Myocyte (in vitro differentiated cells): ENCODE results near the gene GSS. TPM values are rescaled to one million over a fixed set of nuclear protein-coding genes. Genes with fewer than 3 reads are reported as not detected.

ENCODE experiments used
- DNase-seq: peaks from one replicate; pipeline ENCODE4 v3.0.0-alpha.2; 2012; ENCODE audit warnings: low read depth
- polyA plus RNA-seq: library from polyadenylated mRNA; unstranded; fragments of >200 nt; gene quantifications from one replicate; pipeline ENCODE4 v1.2.1, GENCODE V29; 2012; ENCODE audit warnings: missing spikeins
- total RNA-seq: library from RNA; depleted of rRNA; stranded (reverse); fragments of >200 nt; gene quantifications from 2 replicates; pipeline ENCODE4 v1.2.3, GENCODE V29; 2014

GSS gene
- 79.3 and 83.7 TPM in 2 replicates for total RNA-seq
- polyA plus RNA-seq: 60.8 TPM

DNA sequence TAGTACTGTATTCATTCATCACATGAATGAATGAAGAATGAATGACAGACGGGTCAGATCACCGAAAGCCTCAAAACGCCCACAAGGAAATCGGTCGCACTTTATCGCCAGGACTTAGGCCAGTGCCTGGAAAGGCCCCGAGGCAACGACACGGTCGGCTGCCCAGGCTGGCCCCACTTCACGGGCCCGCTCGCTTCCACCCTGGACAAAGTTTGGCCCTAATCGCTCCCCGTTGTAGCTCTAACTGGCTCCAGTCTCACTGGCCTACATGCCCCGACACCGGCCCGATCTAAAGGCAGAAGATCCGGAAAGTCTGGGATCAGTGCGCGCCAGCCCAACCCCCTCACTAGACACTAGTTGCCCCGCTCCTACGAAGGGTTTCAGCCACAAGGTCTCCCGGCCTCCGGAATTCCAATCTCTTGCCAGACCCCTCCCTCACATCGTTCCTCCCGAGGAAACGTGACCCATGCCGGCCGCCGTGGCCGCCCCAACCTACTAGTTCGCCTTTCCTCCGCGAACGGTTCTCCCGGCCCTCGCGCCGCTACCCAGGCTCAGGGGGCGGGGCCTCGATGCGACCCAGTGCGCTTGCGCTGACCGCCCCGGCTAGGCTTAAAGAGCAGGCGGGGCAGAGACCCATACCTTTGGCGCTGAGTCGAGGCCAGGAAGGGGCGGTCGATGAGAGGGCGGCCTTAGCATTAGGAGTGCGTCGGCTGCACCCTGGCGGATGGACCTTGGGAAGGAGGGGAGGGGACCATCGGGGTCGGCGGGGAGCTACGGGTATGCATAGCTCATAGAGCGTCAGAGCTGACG lies at the start of gene GSS, which contains the start of gene MYH7B:
TSS of gene GSS (minus strand) at position 576 of the 810 bp plus-strand sequence. CDS start 3,954 bp downstream, outside the sequence.
TSS of gene MYH7B (plus strand) at position 638 of the 810 bp plus-strand sequence. CDS start 22,138 bp downstream, outside the sequence.
- peak; percentile 97 for DNase-seq

DNA sequence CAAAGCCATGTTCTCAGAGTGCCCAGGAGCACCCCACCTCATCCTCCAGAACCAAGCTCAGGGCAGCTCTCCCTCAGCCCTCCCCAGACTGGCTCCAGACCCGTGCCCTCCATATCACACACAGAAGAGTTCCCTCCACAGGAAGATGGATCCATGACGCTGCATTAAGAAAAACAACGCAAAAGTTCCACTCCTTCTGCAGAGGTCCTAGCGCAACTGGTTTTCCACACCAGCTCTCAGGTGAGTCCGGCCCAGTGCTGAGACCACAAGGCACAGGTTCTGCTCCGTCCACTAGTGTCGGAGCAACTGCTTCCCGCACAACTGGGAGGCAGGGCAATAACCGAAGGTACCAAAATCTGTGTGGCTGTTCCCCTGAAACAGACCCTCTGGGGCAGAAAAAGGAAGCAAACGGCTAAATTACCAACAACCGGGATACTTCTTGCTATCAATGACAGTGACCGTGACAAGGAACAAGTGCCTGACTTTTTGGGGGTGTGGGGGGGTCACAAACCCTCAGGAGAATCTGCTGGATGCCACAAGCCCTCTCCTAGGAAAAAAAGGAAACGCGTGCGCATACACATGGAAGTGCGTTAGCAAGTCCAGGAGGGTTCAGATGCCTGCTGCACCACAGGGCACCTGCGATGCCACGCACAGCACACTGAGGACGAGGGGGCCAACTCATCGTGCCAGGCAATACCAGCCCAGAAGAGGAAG lies 49.3 kb upstream of the GSS start:
- DNase-seq: no peak

- DNase-seq: no peak
Observed at GRCh38 chr20:35004051-35004725, 48.6 kb upstream of the GSS start.

- no peak for DNase-seq
Observed at GRCh38 chr20:35003211-35004031, 47.8 kb upstream of the GSS start.

GRCh38 chr20:35002426-35003210 lies 47.0 kb upstream of the GSS start:
- DNase-seq: no peak

DNA sequence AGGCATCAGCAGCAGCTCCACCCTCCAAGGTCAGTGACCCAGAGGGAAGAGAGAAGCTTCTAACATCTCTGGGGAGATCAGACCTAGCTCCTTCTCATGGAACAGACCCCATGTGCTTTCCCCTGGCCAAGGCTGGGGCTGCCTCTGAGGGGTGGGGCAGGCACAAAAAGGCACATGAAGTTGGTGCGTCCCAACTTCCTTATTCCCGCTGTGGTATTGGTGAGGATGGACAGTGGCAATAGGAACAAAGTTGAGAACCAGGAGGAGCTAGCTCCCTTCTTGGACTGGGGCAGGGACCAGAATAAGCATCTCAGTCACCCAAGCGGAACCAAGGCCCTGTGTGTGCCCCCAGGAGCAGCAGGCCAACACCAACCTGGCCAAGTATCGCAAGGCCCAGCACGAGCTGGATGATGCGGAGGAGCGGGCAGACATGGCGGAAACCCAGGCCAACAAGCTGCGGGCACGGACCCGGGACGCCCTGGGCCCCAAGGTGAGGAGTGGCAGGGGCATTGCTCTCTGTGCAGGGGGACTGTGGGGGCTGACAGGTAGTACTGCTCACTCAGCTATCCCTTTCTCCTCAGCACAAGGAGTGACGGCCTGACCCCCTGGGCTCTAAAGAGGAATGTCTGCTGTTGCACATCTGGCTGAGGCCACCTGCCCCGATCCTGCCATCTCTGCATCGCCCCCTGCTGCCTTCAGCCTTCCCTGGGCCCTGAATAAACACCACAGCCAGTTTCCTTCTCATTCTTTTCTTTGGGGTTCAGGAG lies 46.2 kb upstream of the GSS start:
- no peak for DNase-seq

DNA sequence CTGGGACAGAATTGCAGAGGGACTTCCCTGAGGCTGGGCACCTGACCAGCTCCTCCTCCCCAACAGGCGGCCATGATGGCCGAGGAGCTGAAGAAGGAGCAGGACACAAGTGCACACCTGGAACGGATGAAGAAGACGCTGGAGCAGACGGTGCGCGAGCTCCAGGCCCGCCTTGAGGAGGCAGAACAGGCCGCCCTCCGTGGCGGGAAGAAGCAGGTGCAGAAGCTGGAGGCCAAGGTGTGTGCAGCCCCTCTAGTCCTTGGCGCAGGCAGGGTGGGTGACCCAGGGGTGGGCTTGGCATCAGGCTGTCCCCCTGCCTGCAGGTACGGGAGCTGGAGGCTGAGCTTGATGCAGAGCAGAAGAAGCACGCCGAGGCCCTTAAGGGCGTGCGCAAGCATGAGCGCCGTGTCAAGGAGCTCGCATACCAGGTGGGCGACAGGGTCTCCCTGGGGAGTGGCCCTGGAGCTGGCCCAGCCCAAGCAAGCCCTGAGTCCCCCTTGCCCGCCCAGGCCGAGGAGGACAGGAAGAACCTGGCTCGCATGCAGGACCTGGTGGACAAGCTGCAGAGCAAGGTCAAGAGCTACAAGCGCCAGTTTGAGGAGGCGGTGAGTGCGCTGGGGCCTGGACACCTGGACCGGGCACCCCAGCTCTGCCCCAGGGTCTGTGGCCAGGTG lies 45.5 kb upstream of the GSS start:
- no peak for DNase-seq

DNA sequence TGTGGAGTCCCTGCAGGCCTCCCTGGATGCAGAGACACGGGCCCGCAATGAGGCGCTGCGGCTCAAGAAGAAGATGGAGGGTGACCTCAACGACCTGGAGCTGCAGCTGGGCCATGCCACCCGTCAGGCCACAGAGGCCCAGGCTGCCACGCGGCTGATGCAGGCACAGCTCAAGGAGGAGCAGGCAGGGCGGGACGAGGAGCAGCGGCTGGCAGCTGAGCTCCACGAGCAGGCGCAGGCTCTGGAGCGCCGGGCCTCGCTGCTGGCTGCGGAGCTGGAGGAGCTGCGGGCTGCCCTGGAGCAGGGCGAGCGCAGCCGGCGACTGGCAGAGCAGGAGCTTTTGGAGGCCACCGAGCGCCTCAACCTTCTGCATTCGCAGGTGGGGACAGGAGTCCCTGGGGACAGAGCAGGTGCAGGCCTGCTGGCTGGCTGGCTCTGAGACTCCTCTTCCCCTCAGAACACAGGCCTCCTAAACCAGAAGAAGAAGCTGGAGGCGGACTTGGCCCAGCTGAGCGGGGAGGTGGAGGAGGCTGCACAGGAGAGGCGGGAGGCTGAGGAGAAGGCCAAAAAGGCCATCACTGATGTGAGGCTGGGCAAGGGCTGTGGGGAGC lies 44.8 kb upstream of the GSS start:
- no peak for DNase-seq

DNA sequence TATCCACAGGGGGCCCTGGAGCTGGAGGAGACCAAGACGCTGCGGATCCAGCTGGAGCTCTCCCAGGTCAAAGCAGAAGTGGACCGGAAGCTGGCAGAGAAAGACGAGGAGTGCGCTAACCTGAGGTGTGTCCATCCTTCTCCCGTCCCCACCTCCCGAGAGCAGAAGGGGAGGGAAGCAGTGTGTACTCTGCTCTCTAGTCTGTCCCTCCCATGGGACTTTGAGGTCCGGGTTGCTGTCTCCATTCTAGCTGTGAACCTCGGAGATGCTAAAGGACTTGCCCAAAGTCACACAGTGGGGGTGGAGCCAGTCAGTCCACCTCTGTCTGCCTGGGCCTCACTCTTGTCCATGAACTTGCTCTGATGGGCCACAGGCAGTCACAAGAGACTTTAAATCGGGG lies 44.2 kb upstream of the GSS start:
- no peak for DNase-seq

DNA sequence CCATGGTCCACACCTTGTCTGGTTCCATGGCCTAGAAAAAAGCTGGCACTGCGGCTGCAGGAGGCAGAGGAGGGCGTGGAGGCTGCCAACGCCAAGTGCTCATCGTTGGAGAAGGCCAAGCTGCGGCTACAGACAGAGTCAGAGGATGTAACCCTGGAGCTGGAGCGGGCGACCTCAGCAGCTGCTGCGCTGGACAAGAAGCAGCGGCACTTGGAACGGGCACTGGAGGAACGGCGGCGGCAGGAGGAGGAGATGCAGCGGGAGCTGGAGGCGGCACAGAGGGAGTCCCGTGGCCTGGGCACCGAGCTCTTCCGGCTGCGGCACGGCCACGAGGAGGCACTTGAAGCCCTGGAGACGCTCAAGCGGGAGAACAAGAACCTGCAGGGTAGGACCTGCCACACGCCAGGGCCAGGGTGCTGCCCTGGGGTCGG lies 43.4 kb upstream of the GSS start:
- no peak for DNase-seq

GRCh38 chr20:34998331-34998950 lies 42.8 kb upstream of the GSS start:
- DNase-seq: no peak

DNA sequence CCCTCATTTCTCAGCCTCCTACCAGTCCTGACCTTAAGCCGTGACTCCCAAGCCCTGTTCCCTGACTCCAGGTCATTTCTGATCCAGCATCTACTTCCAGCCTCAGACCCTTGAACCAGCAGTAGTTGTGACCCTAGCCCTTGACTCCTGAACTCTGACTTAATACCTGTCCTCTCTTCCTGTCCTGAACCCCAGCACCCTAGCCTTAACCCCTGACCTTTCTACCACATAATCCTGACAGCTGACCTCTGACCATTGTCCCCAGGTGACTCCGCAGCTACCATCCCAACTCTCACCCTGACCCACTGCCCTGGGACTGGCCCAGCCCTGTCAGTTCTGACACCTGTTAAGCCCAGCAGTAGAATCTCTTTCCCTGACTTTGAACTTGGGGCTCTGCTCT lies 42.2 kb upstream of the GSS start:
- DNase-seq: no peak

GRCh38 chr20:34997131-34997561 lies 41.5 kb upstream of the GSS start:
- no peak for DNase-seq

DNA sequence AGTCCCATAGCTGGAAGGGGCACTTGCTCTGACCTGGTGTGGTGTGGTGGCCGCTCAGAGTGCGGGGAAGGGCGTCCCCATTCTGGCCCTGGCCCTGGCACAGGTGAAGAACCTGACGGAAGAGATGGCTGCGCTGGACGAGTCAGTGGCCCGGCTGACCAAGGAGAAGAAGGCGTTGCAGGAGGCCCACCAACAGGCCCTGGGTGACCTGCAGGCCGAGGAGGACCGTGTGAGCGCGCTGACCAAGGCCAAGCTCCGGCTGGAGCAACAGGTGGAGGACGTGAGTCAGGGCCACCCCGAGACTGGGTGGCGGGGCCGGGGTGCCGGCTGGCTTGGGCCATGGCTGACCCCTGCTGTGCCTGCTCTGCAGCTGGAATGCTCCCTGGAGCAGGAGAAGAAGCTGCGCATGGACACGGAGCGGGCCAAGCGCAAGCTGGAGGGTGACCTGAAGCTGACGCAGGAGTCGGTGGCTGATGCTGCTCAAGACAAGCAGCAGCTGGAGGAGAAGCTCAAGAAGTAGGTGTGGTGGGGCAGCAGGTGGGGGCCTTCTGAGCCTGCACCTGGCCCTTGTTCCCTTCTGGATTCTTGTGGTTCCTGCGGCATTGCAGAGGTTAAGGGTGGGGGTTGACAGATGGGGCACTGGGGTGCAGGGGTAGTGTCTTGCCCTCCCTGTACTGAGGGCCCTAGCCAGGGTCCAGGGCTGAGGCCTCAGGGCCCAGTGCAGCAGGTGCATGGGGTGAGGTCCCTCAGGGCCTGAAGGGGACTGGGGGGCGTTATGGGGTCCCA lies 40.8 kb upstream of the GSS start:
- peak; percentile 41 for DNase-seq

DNA sequence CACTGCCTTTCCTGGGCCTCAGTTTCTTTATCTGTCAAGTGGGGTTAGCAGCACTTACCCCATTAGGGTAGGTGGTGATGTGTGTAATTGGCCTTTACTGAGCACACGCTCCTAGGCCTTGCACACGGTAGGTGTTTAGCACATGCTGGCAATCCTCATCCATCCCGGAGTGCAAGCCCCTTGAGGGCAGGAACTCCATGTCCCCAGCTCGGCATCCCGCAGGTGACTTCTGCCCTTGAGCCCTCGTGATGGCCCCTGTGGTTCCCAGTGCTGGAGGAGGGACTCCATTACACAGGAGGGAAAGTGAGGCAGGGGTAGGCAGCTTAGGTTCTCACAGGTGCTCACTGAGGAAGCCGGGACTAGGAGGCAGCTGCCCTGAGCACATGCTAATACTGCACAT lies 40.1 kb upstream of the GSS start:
- no peak for DNase-seq

- DNase-seq: no peak
Observed at GRCh38 chr20:34995192-34995591, 39.6 kb upstream of the GSS start.

- no peak for DNase-seq
Observed at GRCh38 chr20:34994509-34995131, 39.0 kb upstream of the GSS start.
